SK-N-SH treated with all-trans-retinoic acid at 6 μM for 48 hours (cell line): ENCODE results near the gene SHE.

ENCODE experiments used
- ATAC-seq: fragments of 200-7000 bp; cut with Tn5 transposase; 3 replicates; pipeline ENCODE4 v1.9.1; 2020; ENCODE audit warnings: mild to moderate bottlenecking, moderate library complexity
- ARNTL ChIP-seq: fragments of 450-650 bp; formaldehyde crosslinking; IDR thresholded peaks from 2 replicates; pipeline ENCODE4 v1.5.0; 2020; ENCODE audit warnings: low read depth, mild to moderate bottlenecking, moderate library complexity, borderline replicate concordance
- BACH2 ChIP-seq: fragments of 250-450 bp; sonication (Bioruptor Pico); IDR thresholded peaks from 2 replicates; pipeline ENCODE4 v1.9.0; 2021; ENCODE audit warnings: mild to moderate bottlenecking, borderline replicate concordance
- CSDC2 ChIP-seq: fragments of 250-450 bp; sonication (Bioruptor Pico); IDR thresholded peaks from 2 replicates; pipeline ENCODE4 v1.5.0; 2020; ENCODE audit warnings: mild to moderate bottlenecking, moderate library complexity
- CSRNP3 ChIP-seq: fragments of 250-450 bp; sonication (Bioruptor Pico); IDR thresholded peaks from 2 replicates; pipeline ENCODE4 v1.5.1; 2021; ENCODE audit warnings: mild to moderate bottlenecking, moderate library complexity
- ESRRG ChIP-seq: fragments of 250-450 bp; sonication (Bioruptor Pico); IDR thresholded peaks from 2 replicates; pipeline ENCODE4 v1.6.1; 2021; ENCODE audit warnings: mild to moderate bottlenecking
- ISL1 ChIP-seq: fragments of 250-450 bp; sonication (Bioruptor Pico); IDR thresholded peaks from 2 replicates; pipeline ENCODE4 v2.1.2; 2022; ENCODE audit warnings: mild to moderate bottlenecking, moderate library complexity
- OSR1 ChIP-seq: fragments of 250-450 bp; sonication (Bioruptor Pico); IDR thresholded peaks from 2 replicates; pipeline ENCODE4 v1.8.0; 2022; ENCODE audit warnings: moderate library complexity, mild to moderate bottlenecking, inconsistent platforms
- PATZ1 ChIP-seq: fragments of 250-450 bp; sonication (Bioruptor Pico); IDR thresholded peaks from 2 replicates; pipeline ENCODE4 v1.8.0; 2020; ENCODE audit warnings: mild to moderate bottlenecking, moderate library complexity, borderline replicate concordance
- POU6F1 ChIP-seq: fragments of 250-450 bp; sonication (Bioruptor Pico); IDR thresholded peaks from 2 replicates; pipeline ENCODE4 v1.8.0; 2021; ENCODE audit warnings: low read depth, mild to moderate bottlenecking, moderate library complexity, borderline replicate concordance
- PPARA ChIP-seq: fragments of 250-450 bp; sonication (Bioruptor Pico); IDR thresholded peaks from 2 replicates; pipeline ENCODE4 v1.5.0; 2020; ENCODE audit warnings: mild to moderate bottlenecking, borderline replicate concordance
- RARB ChIP-seq: fragments of 250-450 bp; sonication (Bioruptor Pico); IDR thresholded peaks from 2 replicates; pipeline ENCODE4 v1.8.0; 2021; ENCODE audit warnings: mild to moderate bottlenecking, moderate library complexity
- SNAI2 ChIP-seq: fragments of 250-450 bp; sonication (Bioruptor Pico); IDR thresholded peaks from 2 replicates; pipeline ENCODE4 v1.5.0; 2020; ENCODE audit warnings: mild to moderate bottlenecking, moderate library complexity
- TCF4 ChIP-seq: fragments of 250-450 bp; sonication (Bioruptor Pico); IDR thresholded peaks from 2 replicates; pipeline ENCODE4 v1.8.0; 2021; ENCODE audit warnings: mild to moderate bottlenecking, moderate library complexity, borderline replicate concordance
- TOX ChIP-seq: fragments of 250-450 bp; sonication (Bioruptor Pico); IDR thresholded peaks from 2 replicates; pipeline ENCODE4 v1.8.0; 2021; ENCODE audit warnings: mild to moderate bottlenecking, moderate library complexity, borderline replicate concordance
- TSHZ2 ChIP-seq: fragments of 250-450 bp; sonication (Bioruptor Pico); IDR thresholded peaks from 2 replicates; pipeline ENCODE4 v1.5.0; 2020; ENCODE audit warnings: mild to moderate bottlenecking, moderate library complexity
- ZC3H10 ChIP-seq: fragments of 250-450 bp; sonication (Bioruptor Pico); IDR thresholded peaks from 2 replicates; pipeline ENCODE4 v1.5.1; 2021; ENCODE audit warnings: mild to moderate bottlenecking, moderate library complexity
- ZFP3 ChIP-seq: fragments of 250-450 bp; sonication (Bioruptor Pico); IDR thresholded peaks from 2 replicates; pipeline ENCODE4 v1.5.0; 2020; ENCODE audit warnings: mild to moderate bottlenecking, moderate library complexity
- ZFP30 ChIP-seq: fragments of 450-650 bp; formaldehyde crosslinking; IDR thresholded peaks from 2 replicates; pipeline ENCODE4 v1.5.0; 2022; ENCODE audit warnings: mild to moderate bottlenecking, moderate library complexity
- ZNF565 ChIP-seq: fragments of 450-650 bp; formaldehyde crosslinking; conservative IDR thresholded peaks from 2 replicates; pipeline ENCODE4 v1.5.0; 2020; ENCODE audit warnings: low read depth, mild to moderate bottlenecking, moderate library complexity
- ZNF70 ChIP-seq: fragments of 450-650 bp; formaldehyde crosslinking; IDR thresholded peaks from 2 replicates; pipeline ENCODE4 v1.5.0; 2020; ENCODE audit warnings: mild to moderate bottlenecking, moderate library complexity
- ZNF8 ChIP-seq: fragments of 450-650 bp; formaldehyde crosslinking; IDR thresholded peaks from 2 replicates; pipeline ENCODE4 v1.5.0; 2020; ENCODE audit warnings: mild to moderate bottlenecking, moderate library complexity
- TF ChIP-seq, protein P1 (sequence below): fragments of 250-450 bp; sonication (Bioruptor Pico); IDR thresholded peaks from 2 replicates; pipeline ENCODE4 v1.5.1; 2020; ENCODE audit warnings: low read depth, mild to moderate bottlenecking, moderate library complexity

Gene SHE

DNA sequence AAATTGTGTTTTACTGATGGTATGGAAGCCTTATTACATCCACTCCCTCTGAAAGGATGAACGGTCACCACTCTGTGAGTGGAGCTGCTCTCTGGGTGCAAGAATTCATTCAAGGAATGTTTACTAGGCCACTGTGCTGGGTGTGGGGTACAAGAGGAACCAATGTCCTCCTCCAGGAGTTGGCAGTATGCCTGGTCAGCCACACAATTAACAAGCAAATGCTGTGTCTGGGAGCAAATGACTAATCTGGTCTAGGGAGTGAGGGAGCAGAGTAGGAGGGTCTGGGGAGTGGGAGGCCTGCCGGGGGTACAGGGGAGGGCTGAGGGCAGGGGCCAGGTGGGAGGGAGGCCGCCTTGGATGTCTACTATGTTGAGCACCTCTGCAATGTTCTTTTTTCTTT lies 27.4 kb downstream of the SHE start (continued):
- TF ChIP-seq CSRNP3 (CRISPR knock-in tag): no peak
- TF ChIP-seq CSDC2 (CRISPR knock-in tag): no peak
- TF ChIP-seq ZNF8 (CRISPR knock-in tag): no peak
- TF ChIP-seq ZFP3: no peak
- no peak for TF ChIP-seq POU6F1 (CRISPR knock-in tag)
- no peak for TF ChIP-seq BACH2 (CRISPR knock-in tag)
- no peak for TF ChIP-seq ARNTL (CRISPR knock-in tag)
- no peak for TF ChIP-seq TCF4 (CRISPR knock-in tag)

- ATAC-seq: no peak
- TF ChIP-seq TCF4 (CRISPR knock-in tag) (no peak), BACH2 (CRISPR knock-in tag) (no peak), ZFP30 (CRISPR knock-in tag) (no peak), ZNF8 (CRISPR knock-in tag) (no peak), ZC3H10 (CRISPR knock-in tag) (no peak), PPARA (CRISPR knock-in tag) (no peak), TSHZ2 (CRISPR knock-in tag) (no peak), PATZ1 (CRISPR knock-in tag) (no peak), ARNTL (CRISPR knock-in tag) (no peak), ESRRG (no peak), SNAI2 (no peak), ZFP3 (no peak), OSR1 (CRISPR knock-in tag) (no peak), ZNF70 (CRISPR knock-in tag) (no peak), ISL1 (CRISPR knock-in tag) (no peak), TOX (no peak), RARB (no peak), ZNF565 (no peak)
- TF ChIP-seq, protein P1, sequence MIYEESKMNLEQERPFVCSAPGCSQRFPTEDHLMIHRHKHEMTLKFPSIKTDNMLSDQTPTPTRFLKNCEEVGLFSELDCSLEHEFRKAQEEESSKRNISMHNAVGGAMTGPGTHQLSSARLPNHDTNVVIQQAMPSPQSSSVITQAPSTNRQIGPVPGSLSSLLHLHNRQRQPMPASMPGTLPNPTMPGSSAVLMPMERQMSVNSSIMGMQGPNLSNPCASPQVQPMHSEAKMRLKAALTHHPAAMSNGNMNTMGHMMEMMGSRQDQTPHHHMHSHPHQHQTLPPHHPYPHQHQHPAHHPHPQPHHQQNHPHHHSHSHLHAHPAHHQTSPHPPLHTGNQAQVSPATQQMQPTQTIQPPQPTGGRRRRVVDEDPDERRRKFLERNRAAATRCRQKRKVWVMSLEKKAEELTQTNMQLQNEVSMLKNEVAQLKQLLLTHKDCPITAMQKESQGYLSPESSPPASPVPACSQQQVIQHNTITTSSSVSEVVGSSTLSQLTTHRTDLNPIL (CRISPR knock-in tag): no peak
These were observed 30.9 kb downstream of the SHE start for GRCh38 chr1:154471304-154471703.

DNA sequence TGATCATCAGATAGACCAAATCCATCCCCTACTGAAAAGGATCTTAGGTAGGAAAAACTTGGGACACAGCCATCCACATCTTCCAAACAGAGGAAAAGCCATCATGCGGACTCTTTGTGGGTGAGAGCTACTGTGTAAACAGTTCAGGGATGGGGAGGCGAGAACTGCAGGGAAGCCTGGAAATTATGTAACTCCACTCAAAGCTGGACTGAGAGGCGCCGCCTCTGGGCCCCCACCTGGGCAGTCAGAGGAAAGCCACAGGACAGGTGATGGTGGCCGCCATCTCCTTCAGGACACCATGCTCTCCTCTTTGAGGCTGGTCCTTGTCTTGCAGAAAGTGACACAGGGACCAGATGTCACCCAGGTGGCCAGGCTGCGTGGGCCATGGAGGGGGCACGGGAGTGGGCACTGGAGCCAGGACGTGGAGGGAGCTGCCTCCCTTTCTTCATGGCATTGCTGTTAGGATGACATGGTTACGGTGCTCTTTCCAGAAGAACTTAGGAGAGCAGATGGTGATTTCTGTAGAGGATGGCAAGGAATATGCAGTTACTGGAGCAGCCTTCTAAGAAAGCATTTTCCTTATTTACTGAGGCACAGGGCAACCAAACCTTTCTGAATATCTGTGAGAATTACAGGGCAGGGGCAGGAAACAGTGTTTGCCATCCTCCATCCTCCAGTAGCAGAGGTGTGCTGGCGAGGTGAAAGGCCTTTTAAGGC lies 32.2 kb downstream of the SHE start:
- ATAC-seq: no peak
- TF ChIP-seq RARB (no peak), ARNTL (CRISPR knock-in tag) (no peak)
